Measurements from ENCODE around the gene CCP110.

Gene CCP110

GRCh38 chr16:19503461-19504075 lies 20.2 kb upstream of the CCP110 start:
- Mint-ChIP-seq H3K36me3 (ENCODE audit: low read depth) (peaks cover 69% of the 10 kb centered on the region), H3K9me3 (no peaks in the 10 kb centered on the region), H3K4me3 (no peak overlapping the region), H3K27ac (no peak overlapping the region), H3K4me1 (no peaks in the 10 kb centered on the region), H3K27me3 (ENCODE audit: low read depth, poor library complexity) (no peaks in the 10 kb centered on the region)
- DNase-seq: no peak
- TF ChIP-seq, protein P1, sequence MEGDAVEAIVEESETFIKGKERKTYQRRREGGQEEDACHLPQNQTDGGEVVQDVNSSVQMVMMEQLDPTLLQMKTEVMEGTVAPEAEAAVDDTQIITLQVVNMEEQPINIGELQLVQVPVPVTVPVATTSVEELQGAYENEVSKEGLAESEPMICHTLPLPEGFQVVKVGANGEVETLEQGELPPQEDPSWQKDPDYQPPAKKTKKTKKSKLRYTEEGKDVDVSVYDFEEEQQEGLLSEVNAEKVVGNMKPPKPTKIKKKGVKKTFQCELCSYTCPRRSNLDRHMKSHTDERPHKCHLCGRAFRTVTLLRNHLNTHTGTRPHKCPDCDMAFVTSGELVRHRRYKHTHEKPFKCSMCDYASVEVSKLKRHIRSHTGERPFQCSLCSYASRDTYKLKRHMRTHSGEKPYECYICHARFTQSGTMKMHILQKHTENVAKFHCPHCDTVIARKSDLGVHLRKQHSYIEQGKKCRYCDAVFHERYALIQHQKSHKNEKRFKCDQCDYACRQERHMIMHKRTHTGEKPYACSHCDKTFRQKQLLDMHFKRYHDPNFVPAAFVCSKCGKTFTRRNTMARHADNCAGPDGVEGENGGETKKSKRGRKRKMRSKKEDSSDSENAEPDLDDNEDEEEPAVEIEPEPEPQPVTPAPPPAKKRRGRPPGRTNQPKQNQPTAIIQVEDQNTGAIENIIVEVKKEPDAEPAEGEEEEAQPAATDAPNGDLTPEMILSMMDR (IDR thresholded peaks at IDR 0.05): no peak

DNA sequence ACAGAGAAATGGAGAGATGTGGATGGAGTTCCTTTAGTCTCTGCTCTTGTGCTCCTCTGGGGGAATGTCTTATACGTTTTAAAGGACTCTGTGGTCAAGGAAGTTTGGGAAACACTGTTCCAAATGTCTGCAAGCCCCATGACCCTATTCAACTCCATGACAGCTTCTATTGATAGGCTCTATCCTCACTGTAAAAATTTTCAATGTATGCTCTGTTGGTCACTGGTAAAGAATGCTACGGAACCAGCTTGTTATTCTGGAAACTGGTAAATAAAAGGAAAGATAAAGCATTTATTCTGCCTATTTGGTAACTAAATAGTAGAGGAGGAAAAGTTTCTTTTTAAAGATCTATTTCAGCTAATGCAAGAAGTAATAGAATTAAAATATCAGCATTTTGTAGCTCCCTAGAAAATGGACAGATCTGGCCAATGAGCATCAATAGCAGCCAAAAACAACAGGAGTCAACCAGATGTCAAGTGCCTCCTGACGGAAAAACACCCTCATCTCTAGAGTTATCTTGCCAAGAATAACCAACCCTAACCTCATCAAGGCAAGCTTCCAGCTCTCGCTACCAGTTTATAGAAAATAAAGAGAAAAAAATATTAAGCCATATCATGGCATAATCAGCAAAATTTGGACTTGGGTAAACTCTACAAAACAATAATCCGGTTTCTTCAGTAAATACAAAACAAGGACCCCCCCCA lies 18.0 kb upstream of the CCP110 start:
- Mint-ChIP-seq H3K36me3 (ENCODE audit: low read depth) (peaks cover 67% of the 10 kb centered on the region), H3K4me1 (no peaks in the 10 kb centered on the region), H3K27ac (no peak overlapping the region), H3K9me3 (no peaks in the 10 kb centered on the region), H3K4me3 (no peak overlapping the region), H3K27me3 (ENCODE audit: low read depth, poor library complexity) (no peaks in the 10 kb centered on the region)
- no peak for DNase-seq
- TF ChIP-seq, protein P1 (IDR thresholded peaks at IDR 0.05): no peak

DNA sequence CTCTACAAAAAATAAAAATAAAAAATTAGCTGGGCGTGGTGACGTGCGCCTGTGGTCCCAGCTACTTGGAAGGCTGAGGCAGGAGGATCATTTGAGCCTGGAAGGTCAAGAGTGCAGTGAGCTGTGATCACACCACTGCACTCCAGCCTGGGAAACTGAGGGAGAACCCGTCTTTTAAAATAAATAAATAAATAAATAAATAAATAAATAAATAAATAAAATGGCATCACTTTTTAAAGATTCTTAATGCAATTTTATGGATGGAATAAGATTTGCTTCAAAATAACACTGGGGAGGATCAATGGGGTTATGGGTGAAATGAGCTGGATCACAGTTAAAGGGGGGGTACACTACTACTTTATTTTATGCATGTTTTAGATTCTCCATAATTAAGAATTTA lies 16.8 kb upstream of the CCP110 start:
- TF ChIP-seq, protein P1 (IDR thresholded peaks at IDR 0.05): no peak
- no peak overlapping the region for H3K27ac Mint-ChIP-seq

DNA sequence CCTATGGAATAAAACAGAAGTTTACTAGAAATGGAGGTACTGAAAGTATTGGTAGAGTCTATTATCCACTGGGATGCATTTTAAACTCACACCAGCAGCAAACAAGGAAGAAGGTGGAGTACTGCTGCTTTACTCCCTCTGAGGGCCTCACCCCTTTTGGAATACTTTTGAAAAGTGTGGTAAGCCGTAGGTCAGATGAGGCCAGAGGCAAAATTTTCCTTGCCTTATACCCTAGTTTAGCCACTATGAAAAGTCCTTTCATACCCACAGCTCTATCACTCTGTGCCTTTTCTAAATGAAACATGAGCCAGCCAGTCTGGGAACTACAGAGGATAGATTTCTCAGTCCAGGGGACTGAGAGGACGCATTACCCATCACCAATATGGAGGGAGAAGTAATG lies 15.9 kb upstream of the CCP110 start:
- Mint-ChIP-seq H3K9me3 (peaks cover 7% of the 10 kb centered on the region), H3K36me3 (ENCODE audit: low read depth) (peaks cover 70% of the 10 kb centered on the region), H3K27ac (peak overlapping the region; percentile 42), H3K4me1 (no peaks in the 10 kb centered on the region), H3K27me3 (ENCODE audit: low read depth, poor library complexity) (no peaks in the 10 kb centered on the region), H3K4me3 (no peak overlapping the region)
- DNase-seq: no peak
- TF ChIP-seq, protein P1 (IDR thresholded peaks at IDR 0.05): no peak

More for the DNA sequence above, 16.8 kb upstream of the CCP110 start:
- Mint-ChIP-seq H3K36me3 (ENCODE audit: low read depth) (peaks cover 68% of the 10 kb centered on the region), H3K4me1 (no peaks in the 10 kb centered on the region), H3K4me3 (no peak overlapping the region), H3K27me3 (ENCODE audit: low read depth, poor library complexity) (no peaks in the 10 kb centered on the region), H3K9me3 (no peaks in the 10 kb centered on the region)
- DNase-seq: no peak

DNA sequence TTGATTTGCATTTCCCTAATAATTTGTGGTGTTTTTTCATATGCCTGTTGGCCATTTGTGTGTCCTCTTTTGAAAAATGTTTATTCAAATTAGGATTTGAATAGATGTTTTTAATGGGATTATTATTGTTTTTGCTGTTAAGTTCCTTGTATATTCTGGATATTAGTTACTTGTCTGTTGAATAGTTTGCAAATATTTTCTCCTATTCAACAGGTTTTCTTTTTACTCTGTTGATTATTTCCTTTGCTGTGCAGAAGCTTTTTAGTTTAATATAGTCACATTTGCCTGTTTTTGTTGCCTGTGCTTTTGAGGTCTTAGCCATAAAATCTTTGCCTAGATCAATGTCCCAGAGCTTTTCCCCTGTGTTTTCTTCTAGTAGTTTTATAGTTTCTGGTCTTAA lies 11.4 kb upstream of the CCP110 start:
- TF ChIP-seq, protein P1 (IDR thresholded peaks at IDR 0.05): no peak
- Mint-ChIP-seq H3K4me1 (peaks cover under 1% of the 10 kb centered on the region), H3K36me3 (ENCODE audit: low read depth) (peaks cover 71% of the 10 kb centered on the region), H3K9me3 (peaks cover 16% of the 10 kb centered on the region), H3K27ac (no peak overlapping the region), H3K27me3 (ENCODE audit: low read depth, poor library complexity) (no peaks in the 10 kb centered on the region), H3K4me3 (no peak overlapping the region)
- no peak for DNase-seq

Measured in nephron progenitor cell (in vitro differentiated cells).